Stimulated activated naive B cell treated with anti-CD40 and anti-IgM and Interleukin-4, amounts not matched to agents 10 μg/mL and 1 μg/mL and 100 μg/mL, for 72 hours (primary cell): ENCODE measurements around the gene TDRD3.

Experiments
- ATAC-seq, 2 donors: fragments of 150-1000 bp; cut with Tn5 transposase; replicated peaks; 2 replicates each; pipeline ENCODE4 v1.10.0; 2021; ENCODE audit warnings: moderate library complexity in 1 of 2
- DNase-seq: peaks from one replicate; pipeline ENCODE4 v3.0.0; 2021
- H3K27ac Mint-ChIP-seq: one replicate; pipeline ENCODE4 v1.8.0; 2022; ENCODE audit warnings: mild to moderate bottlenecking, mixed read lengths
- H3K27me3 Mint-ChIP-seq, 2 donors: one replicate each; pipeline ENCODE4 v1.8.0; 2022; ENCODE audit warnings: mixed read lengths in 2 of 2
- H3K36me3 Mint-ChIP-seq, 2 donors: one replicate each; pipeline ENCODE4 v1.8.0; 2022; ENCODE audit warnings: mixed read lengths in 2 of 2, mild to moderate bottlenecking in 1 of 2
- H3K4me1 Mint-ChIP-seq, 2 donors: one replicate each; pipeline ENCODE4 v1.8.0; 2022; ENCODE audit warnings: mixed read lengths in 2 of 2, mild to moderate bottlenecking in 1 of 2
- H3K4me3 Mint-ChIP-seq, 2 donors: one replicate each; pipeline ENCODE4 v1.8.0; 2022; ENCODE audit warnings: mild to moderate bottlenecking in 2 of 2, mixed read lengths in 2 of 2, moderate library complexity in 1 of 2
- H3K9me3 Mint-ChIP-seq, 2 donors: one replicate each; pipeline ENCODE4 v1.8.0; 2022; ENCODE audit warnings: mixed read lengths in 2 of 2, mild to moderate bottlenecking in 1 of 2

The TDRD3 gene

DNA sequence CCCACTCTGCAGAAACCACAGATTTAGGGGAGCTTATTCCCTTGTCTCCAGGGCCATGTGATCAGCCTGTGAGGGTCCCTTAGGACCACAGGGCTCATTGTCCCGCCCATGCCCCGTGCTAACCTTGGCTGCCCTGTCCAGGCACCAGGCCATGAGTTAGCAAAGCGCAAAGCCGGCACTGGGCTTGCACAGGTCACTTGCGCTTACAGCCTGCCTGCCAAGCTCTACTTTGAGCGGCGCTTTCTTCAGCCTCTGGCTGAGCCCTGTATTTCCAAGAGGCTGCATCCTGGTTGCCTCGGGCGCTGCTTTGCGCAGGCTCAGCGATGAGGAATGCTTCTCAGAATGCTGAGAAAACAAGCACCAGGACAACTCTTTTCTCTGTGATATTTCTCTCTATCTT, 188.0 kb downstream of the TDRD3 start:
- no peak overlapping the region for H3K27ac Mint-ChIP-seq
- ATAC-seq = no peak
- H3K4me3 Mint-ChIP-seq = no peak overlapping the region

DNA sequence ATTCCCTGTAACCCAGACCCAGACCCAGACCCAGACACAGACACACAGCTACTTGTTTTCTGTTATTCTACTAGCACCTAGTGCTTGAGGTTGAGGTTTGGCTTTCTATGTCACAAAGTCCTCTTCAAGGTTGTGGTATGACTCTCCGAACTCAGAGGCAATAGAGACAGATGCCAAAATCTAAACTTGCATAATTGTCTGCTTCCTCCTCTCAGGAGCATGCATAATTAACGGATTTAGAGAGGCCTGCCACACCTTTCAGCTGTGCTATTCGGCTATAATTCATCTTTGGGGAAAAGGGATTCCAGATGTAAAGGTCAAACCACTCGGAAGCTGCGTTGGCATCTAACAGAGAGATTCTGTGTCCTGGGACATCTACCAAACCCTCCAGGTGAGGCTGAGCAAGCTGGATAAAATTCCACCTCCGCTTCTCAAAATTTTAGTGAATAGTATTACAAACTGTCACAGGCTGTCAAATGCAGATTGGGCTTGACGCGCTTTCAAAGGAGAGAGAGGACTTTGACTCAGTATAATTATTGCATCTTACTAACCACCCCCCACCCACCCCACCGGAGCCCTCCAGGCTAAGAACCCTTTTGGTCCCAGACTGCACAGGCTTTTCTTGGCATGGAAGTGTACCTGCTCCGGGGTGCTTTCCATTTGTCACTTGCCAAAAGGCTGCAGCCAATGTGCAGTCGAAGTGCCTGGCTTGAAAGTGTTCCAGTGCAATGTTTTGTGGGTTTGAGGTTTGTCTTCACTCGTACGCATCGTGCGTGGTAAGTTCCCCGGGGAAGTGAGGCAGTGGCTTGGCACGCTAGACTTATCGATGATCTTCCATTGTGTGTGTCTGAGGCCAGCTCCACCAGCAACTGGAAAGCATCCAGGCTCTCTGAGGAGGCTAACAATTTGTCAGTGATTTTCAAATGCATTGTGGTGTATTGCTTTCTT, 194.1 kb downstream of the TDRD3 start:
- Mint-ChIP-seq H3K4me3 (no peak overlapping the region), H3K36me3 (no peaks in the 10 kb centered on the region), H3K4me1 (no peaks in the 10 kb centered on the region), H3K9me3 (peaks cover 0 to 3% of the 10 kb centered on the region in 2 donors), H3K27me3 (peaks cover 0 to 5% of the 10 kb centered on the region in 2 donors), H3K27ac (no peak overlapping the region)
- no peak for DNase-seq
- peak; percentile 52 to 61 for ATAC-seq

More for the DNA sequence above, 188.0 kb downstream of the TDRD3 start:
- Mint-ChIP-seq H3K27me3 (no peaks in the 10 kb centered on the region), H3K9me3 (peaks cover 9 to 12% of the 10 kb centered on the region in 2 donors), H3K4me1 (no peaks in the 10 kb centered on the region), H3K36me3 (no peaks in the 10 kb centered on the region)
- DNase-seq = no peak

DNA sequence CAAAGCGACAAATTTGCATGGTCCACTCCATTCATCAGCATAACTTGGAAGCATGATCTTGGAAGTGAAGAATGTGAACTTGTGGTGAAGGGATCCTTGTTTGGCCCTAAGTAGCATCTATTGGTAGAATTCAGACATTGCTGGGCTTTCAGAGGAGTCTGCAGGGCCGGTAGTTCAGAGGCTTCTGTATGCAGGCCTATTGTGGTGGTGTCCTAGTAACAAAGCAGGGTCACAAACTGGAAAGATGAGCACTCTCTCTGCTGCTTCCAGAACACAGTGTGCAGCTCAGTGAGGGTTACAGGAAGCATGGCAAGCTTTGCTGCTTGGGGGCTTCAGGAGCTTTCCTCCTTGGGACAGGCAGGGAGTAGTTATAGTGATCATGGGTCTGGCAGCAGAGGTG, 206.0 kb downstream of the TDRD3 start:
- H3K36me3 Mint-ChIP-seq = no peaks in the 10 kb centered on the region
- no peak overlapping the region for H3K4me3 Mint-ChIP-seq
- H3K27ac Mint-ChIP-seq = no peak overlapping the region
- H3K9me3 Mint-ChIP-seq = no peaks in the 10 kb centered on the region
- no peaks in the 10 kb centered on the region for H3K4me1 Mint-ChIP-seq
- ATAC-seq = no peak
- H3K27me3 Mint-ChIP-seq = no peaks in the 10 kb centered on the region
- DNase-seq = no peak

DNA sequence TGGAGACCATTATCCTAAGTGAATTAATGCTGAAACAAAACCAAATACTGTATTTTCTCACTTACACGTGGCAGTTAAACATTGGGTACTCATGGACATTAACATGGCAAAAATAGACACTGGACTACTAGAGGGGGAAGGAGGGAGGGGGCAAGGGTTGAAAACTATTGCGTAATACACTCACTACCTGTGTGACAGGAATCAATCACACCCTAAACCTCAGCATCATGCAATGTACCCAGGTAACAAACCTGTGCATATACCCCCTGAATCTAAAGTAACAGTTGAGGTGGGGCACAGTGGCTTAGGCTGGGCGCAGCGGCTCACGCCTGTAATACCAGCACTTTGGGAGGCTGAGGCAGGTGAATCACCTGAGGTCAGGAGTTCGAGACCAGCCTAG, 207.0 kb downstream of the TDRD3 start:
- H3K4me1 Mint-ChIP-seq = no peaks in the 10 kb centered on the region
- no peak for ATAC-seq

DNA sequence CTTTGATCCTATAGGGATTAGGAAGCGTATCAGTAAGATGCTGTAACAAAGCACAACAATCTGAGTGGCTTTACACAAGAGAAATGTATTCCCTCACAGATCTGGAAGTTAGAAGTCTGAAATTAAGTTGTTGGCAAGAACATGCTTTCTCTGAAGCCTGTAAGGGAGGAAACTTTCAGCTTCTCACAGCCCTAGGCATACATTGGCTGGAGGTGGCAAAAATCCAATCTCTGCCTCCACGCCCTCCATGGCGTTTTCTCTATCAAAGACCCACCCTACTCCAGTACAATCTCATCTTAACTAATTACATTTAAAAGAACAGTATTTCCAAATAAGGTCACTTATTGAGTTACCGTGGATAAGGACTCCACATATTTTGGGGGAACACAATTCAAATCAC, 211.9 kb downstream of the TDRD3 start:
- ATAC-seq (no peak), DNase-seq (no peak)
- no peak overlapping the region for H3K27ac Mint-ChIP-seq
- no peaks in the 10 kb centered on the region for H3K27me3 Mint-ChIP-seq
- H3K4me3 Mint-ChIP-seq = no peak overlapping the region
- no peaks in the 10 kb centered on the region for H3K9me3 Mint-ChIP-seq
- H3K36me3 Mint-ChIP-seq = no peaks in the 10 kb centered on the region
- no peaks in the 10 kb centered on the region for H3K4me1 Mint-ChIP-seq

More for the DNA sequence above, 207.0 kb downstream of the TDRD3 start:
- DNase-seq = no peak
- Mint-ChIP-seq H3K4me3 (no peak overlapping the region), H3K36me3 (no peaks in the 10 kb centered on the region), H3K9me3 (no peaks in the 10 kb centered on the region), H3K27ac (no peak overlapping the region), H3K27me3 (no peaks in the 10 kb centered on the region)

DNA sequence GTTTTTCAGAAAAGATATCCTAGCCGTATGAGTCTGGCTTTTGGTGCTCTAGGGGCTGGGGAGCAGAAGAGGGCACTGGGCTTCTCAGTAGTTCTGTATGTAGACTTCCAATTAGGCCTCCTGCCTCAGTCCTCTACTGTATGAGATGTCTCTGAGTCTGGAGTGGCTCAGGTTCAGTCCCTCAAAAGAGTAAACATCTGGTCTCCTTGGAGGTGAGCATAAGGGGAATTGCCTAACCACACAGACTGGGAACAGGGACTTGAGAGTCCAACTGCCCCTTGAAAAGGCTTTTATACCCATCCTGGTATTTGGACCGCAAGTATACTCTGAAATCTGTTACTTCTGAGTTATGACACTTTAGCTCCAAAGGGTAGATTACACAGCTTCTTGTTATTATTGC, 214.5 kb downstream of the TDRD3 start:
- no peak for DNase-seq
- no peak overlapping the region for H3K27ac Mint-ChIP-seq
- H3K4me1 Mint-ChIP-seq = no peaks in the 10 kb centered on the region
- no peak overlapping the region for H3K4me3 Mint-ChIP-seq
- peaks cover 4 to 8% of the 10 kb centered on the region in 2 donors for H3K27me3 Mint-ChIP-seq
- H3K36me3 Mint-ChIP-seq = no peaks in the 10 kb centered on the region
- no peak for ATAC-seq
- H3K9me3 Mint-ChIP-seq = no peaks in the 10 kb centered on the region

DNA sequence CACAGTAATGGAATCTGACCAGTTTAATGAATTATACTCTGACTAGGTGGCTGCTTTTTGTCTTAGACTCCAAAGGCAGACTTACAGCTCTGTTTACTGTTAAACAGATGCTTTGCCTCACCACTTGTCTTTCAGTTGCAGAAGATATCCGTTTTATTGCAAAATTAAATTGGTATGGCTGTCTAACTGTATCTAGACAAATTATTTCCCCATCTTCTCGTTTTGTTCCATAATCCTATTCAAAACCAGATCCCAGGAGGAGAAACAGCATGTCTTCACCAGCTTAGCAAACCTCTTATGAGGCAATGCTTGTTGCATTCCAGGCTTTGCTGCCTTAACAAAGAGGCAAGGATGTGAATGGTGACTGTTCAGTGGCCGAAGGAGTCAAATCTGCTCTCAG, 215.6 kb downstream of the TDRD3 start:
- no peak for ATAC-seq
- Mint-ChIP-seq H3K36me3 (no peaks in the 10 kb centered on the region), H3K27ac (no peak overlapping the region), H3K4me3 (no peak overlapping the region), H3K9me3 (no peaks in the 10 kb centered on the region), H3K27me3 (peaks cover 4 to 12% of the 10 kb centered on the region in 2 donors), H3K4me1 (no peaks in the 10 kb centered on the region)
- DNase-seq = no peak

DNA sequence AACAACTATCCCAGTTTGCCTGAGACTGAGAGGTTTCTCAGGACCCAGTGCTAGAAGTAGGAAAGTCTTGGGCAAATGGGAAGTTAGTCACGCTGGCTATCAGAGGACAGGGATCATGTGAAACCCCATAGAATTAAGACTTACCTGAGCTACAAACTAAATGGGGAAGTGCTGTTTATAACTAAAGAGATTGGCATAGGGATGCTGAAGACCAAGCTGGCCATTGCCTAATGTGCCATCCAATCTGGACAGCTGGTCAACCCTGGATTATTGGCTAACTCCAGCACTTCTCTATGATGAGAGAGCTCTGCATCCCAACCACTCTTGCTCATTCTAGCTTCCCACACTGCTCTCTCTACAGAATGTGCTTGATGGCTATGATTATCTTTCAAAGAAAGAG, 216.1 kb downstream of the TDRD3 start:
- H3K36me3 Mint-ChIP-seq = no peaks in the 10 kb centered on the region
- H3K4me1 Mint-ChIP-seq = no peaks in the 10 kb centered on the region
- no peaks in the 10 kb centered on the region for H3K9me3 Mint-ChIP-seq
- H3K27me3 Mint-ChIP-seq = peaks cover 4 to 12% of the 10 kb centered on the region in 2 donors
- no peak for ATAC-seq
- no peak overlapping the region for H3K4me3 Mint-ChIP-seq
- DNase-seq = no peak
- H3K27ac Mint-ChIP-seq = no peak overlapping the region

DNA sequence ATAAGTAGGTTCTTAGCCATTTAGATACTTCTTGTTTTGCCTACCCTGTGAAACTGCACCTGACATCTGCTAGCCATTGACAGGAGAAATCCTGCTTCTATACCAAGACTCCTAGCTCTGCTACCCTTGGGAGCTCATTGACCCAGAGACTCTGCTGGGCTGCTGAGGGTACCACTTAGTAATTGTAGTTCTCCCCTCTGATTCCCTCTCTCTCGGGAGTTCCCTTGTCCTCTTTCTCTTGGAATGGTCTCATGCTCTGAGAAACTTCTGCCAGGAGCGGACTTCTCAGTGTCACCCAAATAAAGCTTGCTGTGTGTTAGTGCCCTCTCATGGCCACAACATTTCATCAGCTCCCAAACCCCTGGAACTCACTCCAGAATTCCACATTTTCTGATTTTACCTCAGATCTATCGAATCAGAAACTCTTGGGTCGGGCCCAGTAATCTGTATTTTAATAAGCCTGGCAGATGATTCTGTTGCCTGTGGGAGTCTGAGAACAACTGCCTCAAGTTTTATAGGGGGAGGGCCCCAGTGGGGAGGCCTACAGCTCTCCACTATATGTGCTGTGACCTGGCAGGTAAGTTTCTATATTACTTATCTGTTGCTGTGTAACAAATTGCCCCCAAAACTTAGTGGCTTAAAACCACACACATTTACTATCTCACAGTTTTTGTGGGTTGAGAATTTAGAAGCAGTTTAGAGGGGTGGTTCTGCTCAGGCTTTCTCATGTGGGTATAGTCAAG, 221.1 kb downstream of the TDRD3 start:
- Mint-ChIP-seq H3K4me3 (no peak overlapping the region), H3K9me3 (peaks cover 5 to 7% of the 10 kb centered on the region in 2 donors), H3K4me1 (no peaks in the 10 kb centered on the region), H3K27me3 (peaks cover 7 to 12% of the 10 kb centered on the region in 2 donors), H3K27ac (no peak overlapping the region), H3K36me3 (no peaks in the 10 kb centered on the region)
- ATAC-seq (no peak), DNase-seq (no peak)

DNA sequence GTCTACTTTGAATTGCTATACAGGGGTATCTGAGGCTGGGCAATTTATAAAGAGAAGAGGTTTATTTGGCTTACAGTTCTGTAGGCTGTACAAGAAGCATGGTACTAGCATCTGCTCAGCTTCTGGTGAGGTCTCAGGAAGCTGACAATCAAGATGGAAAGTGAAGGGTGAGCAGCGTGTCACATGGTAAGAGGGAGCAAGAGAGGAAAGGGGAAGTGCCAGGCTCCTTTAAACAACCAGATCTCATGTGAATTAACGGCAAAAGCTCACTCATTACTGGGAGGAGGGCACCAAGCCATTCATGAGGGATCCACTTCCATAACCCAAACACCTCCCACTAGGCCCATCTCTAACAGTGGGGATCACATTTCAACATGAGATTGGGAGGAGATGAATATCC, 222.4 kb downstream of the TDRD3 start:
- Mint-ChIP-seq H3K4me3 (no peak overlapping the region), H3K4me1 (no peaks in the 10 kb centered on the region), H3K27ac (no peak overlapping the region), H3K27me3 (peaks cover 12 to 17% of the 10 kb centered on the region in 2 donors), H3K9me3 (peaks cover 5 to 7% of the 10 kb centered on the region in 2 donors), H3K36me3 (no peaks in the 10 kb centered on the region)
- no peak for ATAC-seq
- no peak for DNase-seq

DNA sequence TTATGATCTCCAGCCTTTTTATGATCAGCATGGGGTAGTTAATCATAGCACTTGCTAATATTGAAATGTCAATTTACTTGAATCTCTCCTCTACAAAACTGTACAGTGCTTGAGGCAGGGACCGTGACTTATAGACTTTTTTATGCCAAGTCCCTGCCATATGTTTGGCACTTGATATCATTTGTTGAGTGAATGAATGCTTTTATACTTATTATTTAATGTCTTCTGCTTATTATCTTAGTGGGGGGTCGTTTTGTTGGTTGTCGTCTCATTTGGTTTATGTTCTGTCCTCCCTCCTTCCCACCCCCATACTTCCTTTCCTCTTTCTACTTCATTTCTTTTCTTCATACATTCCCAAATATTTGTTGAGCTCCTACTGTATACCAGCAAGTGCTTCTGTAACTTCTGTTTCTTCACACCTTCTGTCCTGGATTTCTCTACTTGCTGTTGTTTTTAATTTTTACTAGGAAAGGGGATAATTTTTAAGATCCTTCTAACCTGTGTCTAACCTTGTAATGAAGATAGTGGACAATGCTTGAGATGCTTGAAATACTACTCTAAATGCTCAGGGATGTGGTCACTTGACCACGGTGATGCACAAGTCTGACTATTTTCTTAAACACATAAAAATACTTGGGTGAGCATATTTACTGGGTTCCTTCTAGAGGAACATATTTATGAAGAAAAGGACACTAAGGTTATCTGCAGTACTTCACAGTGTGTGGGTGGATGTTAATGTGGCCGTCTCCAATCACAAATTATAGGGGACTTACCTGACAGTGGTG, 223.8 kb downstream of the TDRD3 start:
- ATAC-seq (no peak), DNase-seq (no peak)
- Mint-ChIP-seq H3K27me3 (peaks cover 12 to 13% of the 10 kb centered on the region in 2 donors), H3K27ac (no peak overlapping the region), H3K36me3 (no peaks in the 10 kb centered on the region), H3K4me3 (no peak overlapping the region), H3K9me3 (peaks cover 5 to 7% of the 10 kb centered on the region in 2 donors), H3K4me1 (no peaks in the 10 kb centered on the region)

DNA sequence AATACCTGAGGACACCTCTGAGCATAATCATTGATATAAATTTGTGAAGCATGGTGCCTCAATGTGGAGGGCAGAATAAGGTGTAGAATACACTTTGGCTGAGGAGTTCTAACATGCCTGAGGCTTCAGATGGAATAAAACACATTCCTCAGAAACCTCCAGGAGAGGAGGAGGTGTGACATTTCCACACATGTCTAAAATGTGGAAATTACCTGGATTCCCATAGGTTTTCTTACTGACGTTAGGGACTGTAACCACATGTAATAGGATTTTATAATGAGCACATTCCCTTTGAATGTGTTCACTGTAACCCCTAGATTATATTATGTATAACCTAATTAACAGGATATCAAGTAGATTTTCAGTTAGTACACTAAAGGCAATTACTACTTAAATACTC, 226.1 kb downstream of the TDRD3 start:
- Mint-ChIP-seq H3K27me3 (peaks cover 6 to 12% of the 10 kb centered on the region in 2 donors), H3K27ac (no peak overlapping the region), H3K4me3 (no peak overlapping the region), H3K36me3 (no peaks in the 10 kb centered on the region), H3K4me1 (no peaks in the 10 kb centered on the region), H3K9me3 (peaks cover 5 to 7% of the 10 kb centered on the region in 2 donors)
- ATAC-seq (no peak), DNase-seq (no peak)
